GM18508 (cell line): Measurements from ENCODE around the gene GFOD1.
"Not testable (repeated sequence)": the region's sequence is repeated elsewhere in the genome, so short reads cannot be mapped to it uniquely, and the experiment has no call there.

Experiments
- ATAC-seq: cut with Tn5 transposase; IDR thresholded peaks from one replicate; pipeline ENCODE4 v1.9.1; 2021; ENCODE audit warnings: moderate number of reproducible peaks; ENCODE audit not compliant: insufficient read depth, unreplicated experiment

GFOD1 gene

GRCh38 chr6:13512900-13513299, 25.5 kb upstream of the GFOD1 start:
- ATAC-seq: no peak

GRCh38 chr6:13511913-13512717, 24.7 kb upstream of the GFOD1 start:
- ATAC-seq: no peak

GRCh38 chr6:13511141-13511571, 23.8 kb upstream of the GFOD1 start:
- not testable (repeated sequence) for ATAC-seq

GRCh38 chr6:13510433-13510832, 23.0 kb upstream of the GFOD1 start:
- ATAC-seq: not testable (repeated sequence)

GRCh38 chr6:13508711-13509705, 21.6 kb upstream of the GFOD1 start:
- ATAC-seq: no peak

GRCh38 chr6:13507306-13507860, 20.0 kb upstream of the GFOD1 start:
- ATAC-seq: no peak

GRCh38 chr6:13505345-13505734, 17.9 kb upstream of the GFOD1 start:
- no peak for ATAC-seq

GRCh38 chr6:13504611-13505344, 17.4 kb upstream of the GFOD1 start:
- ATAC-seq: no peak

- ATAC-seq: no peak
These were observed 13.5 kb upstream of the GFOD1 start for GRCh38 chr6:13500915-13501314.

- ATAC-seq: no peak
These were observed 12.9 kb upstream of the GFOD1 start for GRCh38 chr6:13500264-13500663.

- no peak for ATAC-seq
These were observed 9.3 kb upstream of the GFOD1 start for GRCh38 chr6:13496513-13497190.

- ATAC-seq: no peak
These were observed 8.4 kb upstream of the GFOD1 start for GRCh38 chr6:13495818-13496217.

- ATAC-seq: no peak
These were observed 7.8 kb upstream of the GFOD1 start for GRCh38 chr6:13495112-13495776.

GRCh38 chr6:13494137-13494536, 6.7 kb upstream of the GFOD1 start:
- no peak for ATAC-seq

- ATAC-seq: no peak
These were observed 5.7 kb upstream of the GFOD1 start for GRCh38 chr6:13493147-13493546.

GRCh38 chr6:13492357-13492756, 5.0 kb upstream of the GFOD1 start:
- no peak for ATAC-seq

- ATAC-seq: no peak
These were observed 4.1 kb upstream of the GFOD1 start for GRCh38 chr6:13491538-13491937.

- ATAC-seq: no peak
These were observed 3.0 kb upstream of the GFOD1 start for GRCh38 chr6:13490402-13490801.

GRCh38 chr6:13488896-13489237, 1.5 kb upstream of the GFOD1 start:
- no peak for ATAC-seq
